Psoas muscle (tissue), 8 donors: ENCODE measurements around the gene KATNB1. TPM values are rescaled to one million over a fixed set of nuclear protein-coding genes. Genes with fewer than 3 reads are reported as not detected.
"Not testable (repeated sequence)": the region's sequence is repeated elsewhere in the genome, so short reads cannot be mapped to it uniquely, and the experiment has no call there.

ENCODE experiments used
- ATAC-seq, 4 donors: fragments of 200-7000 bp; cut with Tn5 transposase; one replicate each; pipeline ENCODE4 v1.9.1; 2020; ENCODE audit warnings: moderate library complexity in 3 of 4, mild to moderate bottlenecking in 2 of 4
- DNase-seq, 2 donors: peaks; one replicate each; pipeline ENCODE4 v3.0.0-alpha.2; 2020
- H3K27ac ChIP-seq: fragments of 200-600 bp; one replicate; pipeline ENCODE4 v1.8.0; 2022
- H3K27me3 ChIP-seq, 3 donors: fragments of 200-600 bp in 1 of 3; one replicate each; pipeline versions ENCODE4 v1.6.1 to v1.8.0; 2013 to 2022; ENCODE audit warnings: low read length in 2 of 3, mild to moderate bottlenecking in 2 of 3, moderate library complexity in 1 of 3; ENCODE audit not compliant: insufficient read depth in 3 of 3
- H3K36me3 ChIP-seq, 2 donors: fragments of 200-600 bp in 1 of 2; one replicate each; pipeline versions ENCODE4 v1.6.1 to v1.8.0; 2013 to 2022; ENCODE audit warnings: low read depth in 1 of 2, mild to moderate bottlenecking in 1 of 2, moderate library complexity in 1 of 2; ENCODE audit not compliant: insufficient read depth in 1 of 2
- H3K4me1 ChIP-seq: fragments of 200-600 bp; one replicate; pipeline ENCODE4 v1.8.0; 2022
- H3K4me3 ChIP-seq: fragments of 200-600 bp; one replicate; pipeline ENCODE4 v1.8.0; 2022; ENCODE audit warnings: mild to moderate bottlenecking
- H3K9me3 ChIP-seq: fragments of 200-600 bp; one replicate; pipeline ENCODE4 v1.8.0; 2022
- CTCF ChIP-seq: fragments of 200-600 bp; IDR thresholded peaks from one replicate; pipeline ENCODE4 v1.8.0; 2022; ENCODE audit warnings: antibody characterized with exemption
- WGBS, 3 donors: extraction: QIAGEN DNeasy Blood & Tissue Kit; methylation state at CpG; one replicate each; pipeline versions ENCODE4 v1.1.6 to v1.1.7; 2013; 5-methylcytosine and 5-hydroxymethylcytosine counted together
- intact Hi-C, 2 donors: fragments of 100-400 bp; cut with DNase I; formaldehyde crosslinking; loops; one replicate each; pipeline versions ENCODE4 v1.11.0 to v1.14.2; 2022
- polyA plus RNA-seq, 3 donors: library from polyadenylated mRNA; stranded (reverse); fragments of 200-250 nt; gene quantifications; one replicate each; pipeline ENCODE4 v1.2.3, GENCODE V29; 2013
- total RNA-seq, 4 donors: library from RNA; stranded (reverse); fragmentation: NEBNext Ultra II Directional in 2 of 4; extraction: Animal tissue kit (Norgen Biotek cat#: 25700) in 2 of 4; gene quantifications; one replicate each; pipeline versions ENCODE4 v1.2.1 to v1.2.4, GENCODE V29; 2021 to 2023
- donor health status: healthy with polysubstance abuse.
- donor health status: DM: no; HTN: no; CAD: no; lungs with moderate emphysema.
- donor health status: Bipolar disorder and iron deficiency.
- donor health status: healthy.
- donor health status: DM: yes; HTN: yes; CAD: no.
- donor health status: DM: no; HTN: no; CAD: no.
- donor health status: DM: no; HTN: no; CAD: no.
- donor health status: DM: yes; HTN: yes; CAD: no.

Gene KATNB1
- total and polyA plus RNA-seq, 7 donors, result 6.3 to 15.6 (median 9.2) TPM

DNA sequence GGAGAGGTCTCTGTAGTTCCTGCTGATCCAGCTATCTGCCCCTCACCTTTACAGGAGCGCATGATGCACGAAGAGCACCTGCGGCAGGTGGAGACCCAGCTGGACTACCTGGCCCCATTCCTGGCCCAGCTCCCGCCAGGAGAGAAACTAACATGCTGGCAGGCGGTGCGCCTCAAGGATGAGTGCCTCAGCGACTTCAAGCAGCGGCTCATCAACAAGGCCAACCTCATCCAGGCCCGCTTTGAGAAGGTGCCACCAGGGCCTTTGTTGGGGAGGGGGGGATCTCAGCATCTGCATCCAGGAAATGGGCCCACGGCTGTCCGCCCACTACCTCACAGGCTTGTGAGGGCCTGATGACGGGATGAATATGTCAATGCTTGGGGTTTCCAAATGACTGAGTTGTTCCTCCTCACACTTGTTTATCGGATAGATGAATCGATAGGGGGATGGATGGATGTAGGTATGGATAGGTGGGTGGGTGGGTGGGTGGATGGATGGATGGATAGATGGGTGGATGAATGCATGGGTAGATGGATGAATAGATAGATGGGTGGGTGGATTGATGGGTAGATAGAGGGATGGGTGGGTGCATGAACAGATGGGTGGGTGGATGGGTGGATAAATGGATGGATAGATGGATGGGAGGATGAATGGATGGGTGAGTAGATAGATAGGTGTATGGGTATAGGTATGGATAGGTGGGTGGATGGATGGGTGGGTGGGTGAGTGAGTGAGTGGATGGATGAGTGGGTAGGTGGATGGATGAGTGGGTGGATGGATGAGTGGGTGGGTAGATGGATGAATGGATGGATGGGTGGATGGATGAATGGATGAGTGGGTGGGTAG lies 7.0 kb upstream of the KATNB1 start:
- intact Hi-C loops, result no loop called here
- H3K27me3 ChIP-seq, result no peaks in the 10 kb centered on the region
- H3K9me3 ChIP-seq, result no peaks in the 10 kb centered on the region
- H3K27ac ChIP-seq, result no peak overlapping the region
- no peaks in the 10 kb centered on the region for H3K36me3 ChIP-seq
- H3K4me1 ChIP-seq, result no peaks in the 10 kb centered on the region
- WGBS, 3 donors, result 96 to 97% (median 96%) methylated on average over 14 of the region's 14 CpGs
- no peak overlapping the region for H3K4me3 ChIP-seq
- ATAC-seq (no peak), DNase-seq (no peak)
- no peak for TF ChIP-seq CTCF

DNA sequence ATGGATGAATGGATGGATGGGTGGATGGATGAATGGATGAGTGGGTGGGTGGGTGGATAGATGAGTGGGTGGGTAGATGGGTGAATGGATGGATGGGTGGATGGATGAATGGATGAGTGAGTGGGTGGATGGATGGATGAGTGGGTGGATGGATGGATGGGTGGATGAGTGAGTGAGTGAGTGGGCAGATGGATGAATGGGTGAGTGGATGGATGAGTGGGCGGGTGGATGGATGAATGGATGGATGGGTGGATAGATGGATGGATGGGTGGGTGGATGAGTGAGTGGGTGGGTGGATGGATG lies 6.4 kb upstream of the KATNB1 start:
- no peak overlapping the region for H3K27ac ChIP-seq
- H3K36me3 ChIP-seq, result no peaks in the 10 kb centered on the region
- H3K9me3 ChIP-seq, result no peaks in the 10 kb centered on the region
- TF ChIP-seq CTCF, result no peak
- H3K4me1 ChIP-seq, result no peaks in the 10 kb centered on the region
- 82 to 93% (median 88%) methylated on average over 1 of the region's 1 CpG for WGBS, 3 donors
- H3K4me3 ChIP-seq, result no peak overlapping the region
- no peak for DNase-seq
- intact Hi-C loops, result no loop called here
- ATAC-seq, result no peak
- no peaks in the 10 kb centered on the region for H3K27me3 ChIP-seq

DNA sequence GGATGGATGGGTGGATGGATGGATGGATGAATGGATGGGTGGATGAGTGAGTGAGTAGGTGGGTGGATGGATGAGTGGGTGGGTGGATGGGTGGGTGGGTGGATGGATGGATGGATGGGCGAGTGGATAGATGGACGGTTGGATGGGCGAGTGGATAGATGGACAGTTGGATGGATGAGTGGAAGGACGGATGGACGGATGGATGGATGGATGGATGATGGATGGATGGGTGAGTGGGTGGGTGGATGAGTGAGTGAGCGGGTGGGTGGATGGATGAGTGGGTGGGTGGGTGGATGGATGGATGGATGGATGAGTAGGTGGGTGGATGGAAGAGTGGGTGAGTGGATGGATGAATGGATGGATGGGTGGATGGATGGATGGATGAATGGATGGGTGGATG lies 5.7 kb upstream of the KATNB1 start:
- WGBS, 3 donors, result 91 to 94% (median 93%) methylated on average over 6 of the region's 6 CpGs
- H3K36me3 ChIP-seq, intact Hi-C loops, H3K4me3 ChIP-seq, H3K27ac ChIP-seq, DNase-seq, H3K9me3 ChIP-seq, H3K27me3 ChIP-seq, H3K4me1 ChIP-seq, ATAC-seq: not testable (repeated sequence)

DNA sequence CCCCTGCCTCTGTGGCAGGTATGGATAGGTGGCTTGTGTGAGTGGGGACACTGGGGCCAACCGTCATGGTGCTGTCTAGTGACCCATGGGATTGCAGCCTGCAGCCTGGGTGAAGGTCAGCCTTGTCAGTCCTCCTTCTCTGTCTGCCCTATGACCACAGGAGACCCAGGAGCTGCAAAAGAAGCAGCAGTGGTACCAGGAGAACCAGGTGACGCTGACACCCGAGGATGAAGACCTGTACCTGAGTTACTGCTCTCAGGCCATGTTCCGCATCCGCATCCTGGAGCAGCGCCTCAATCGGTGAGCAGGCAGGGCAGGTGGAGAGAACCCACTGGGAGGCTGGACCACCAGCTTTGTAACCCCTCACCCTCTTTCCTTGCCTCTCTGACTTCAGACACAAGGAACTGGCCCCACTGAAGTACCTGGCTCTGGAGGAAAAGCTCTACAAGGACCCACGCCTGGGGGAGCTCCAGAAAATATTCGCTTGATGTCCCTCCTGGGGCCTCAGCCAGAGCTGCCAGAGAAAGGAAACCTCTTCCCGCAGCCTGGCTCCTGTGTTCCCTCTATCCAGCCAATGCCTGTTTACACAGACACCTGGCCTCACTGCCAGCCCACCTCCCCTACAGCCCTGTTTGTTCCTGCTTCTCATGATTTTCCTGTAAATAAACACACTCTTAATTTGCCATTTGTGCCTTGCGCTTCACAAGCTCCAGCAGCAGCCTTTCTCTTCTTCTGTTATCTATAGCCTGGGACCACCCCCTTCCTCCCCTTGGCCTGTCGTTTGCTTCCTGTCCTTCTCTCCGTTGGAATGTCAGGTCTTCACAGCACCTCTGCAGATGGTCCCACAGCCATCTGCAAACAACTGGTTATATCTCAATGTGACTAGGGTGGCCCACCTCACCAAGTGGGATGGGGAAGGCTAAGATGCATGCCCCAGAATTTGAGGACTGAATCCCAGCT lies 4.5 kb upstream of the KATNB1 start:
- intact Hi-C loops, result no loop called here
- H3K4me3 ChIP-seq, result no peak overlapping the region
- ATAC-seq, result no peak
- no peaks in the 10 kb centered on the region for H3K9me3 ChIP-seq
- H3K27me3 ChIP-seq, result no peaks in the 10 kb centered on the region
- no peak overlapping the region for H3K27ac ChIP-seq
- TF ChIP-seq CTCF, result no peak
- DNase-seq, result no peak
- WGBS, 3 donors, result 62 to 66% (median 64%) methylated on average over 13 of the region's 13 CpGs
- H3K36me3 ChIP-seq, result no peaks in the 10 kb centered on the region
- H3K4me1 ChIP-seq, result no peaks in the 10 kb centered on the region

GRCh38 chr16:57732037-57732436 lies 3.5 kb upstream of the KATNB1 start:
- DNase-seq, result no peak
- H3K27me3 ChIP-seq, result no peaks in the 10 kb centered on the region
- ATAC-seq, result no peak
- H3K4me3 ChIP-seq, result no peak overlapping the region
- no peaks in the 10 kb centered on the region for H3K4me1 ChIP-seq
- WGBS, 3 donors, result 24 to 50% (median 31%) methylated on average over 2 of the region's 2 CpGs
- intact Hi-C loops, result no loop called here
- no peak overlapping the region for H3K27ac ChIP-seq
- H3K36me3 ChIP-seq, result no peaks in the 10 kb centered on the region
- H3K9me3 ChIP-seq, result no peaks in the 10 kb centered on the region
- TF ChIP-seq CTCF, result no peak
